Tibial artery (tissue), 4 donors: ENCODE results near the gene SYCE1L.
A peak's percentile ranks its signal among the peaks of the same experiment; 100 is the strongest.
"Not testable (repeated sequence)": the region's sequence is repeated elsewhere in the genome, so short reads cannot be mapped to it uniquely, and the experiment has no call there.

ENCODE experiments used
- DNase-seq, 2 donors: peaks; one replicate each; pipeline ENCODE4 v3.0.0-alpha.2; 2019
- H3K27ac ChIP-seq, 2 donors: fragments of 200-600 bp; sonication (generic) in 1 of 2; 1 replicate in 1 of 2; 2 replicates in 1 of 2; pipeline ENCODE4 v1.5.1; 2018 to 2019; ENCODE audit warnings: mild to moderate bottlenecking in 1 of 2
- H3K27me3 ChIP-seq, 2 donors: fragments of 200-600 bp; sonication (generic) in 1 of 2; one replicate each; pipeline versions ENCODE4 v1.5.1 to v1.6.0; 2016 to 2019
- H3K36me3 ChIP-seq, 3 donors: fragments of 200-600 bp; sonication (generic) in 2 of 3; one replicate each; pipeline ENCODE4 v1.5.1; 2016 to 2019; ENCODE audit warnings: mild to moderate bottlenecking in 2 of 3
- H3K4me1 ChIP-seq, 4 donors: fragments of 200-600 bp; sonication (generic) in 2 of 4; 1 replicate in 3 of 4; 2 replicates in 1 of 4; pipeline ENCODE4 v1.5.1; 2016 to 2019
- H3K4me3 ChIP-seq, 2 donors: fragments of 200-600 bp; sonication (generic) in 1 of 2; 1 replicate in 1 of 2; 2 replicates in 1 of 2; pipeline ENCODE4 v1.5.1; 2018 to 2019; ENCODE audit warnings: mild to moderate bottlenecking in 2 of 2
- H3K9me3 ChIP-seq, 3 donors: fragments of 200-600 bp; sonication (generic) in 1 of 3; one replicate each; pipeline ENCODE4 v1.5.1; 2016 to 2019
- intact Hi-C: fragments of 100-400 bp; cut with DNase I; formaldehyde crosslinking; loops from one replicate; pipeline ENCODE4 v1.15.0; 2023; ENCODE audit warnings: low total_unique reads
- TF ChIP-seq, protein P1 (sequence below), 2 experiments: fragments of 200-600 bp in 1 of 2; fragments of 450-650 bp in 1 of 2; IDR thresholded peaks; one replicate each; pipeline ENCODE4 v1.5.1; 2017 to 2019; ENCODE audit warnings: antibody characterized with exemption in 2 of 2, mild to moderate bottlenecking in 1 of 2, moderate library complexity in 1 of 2

The SYCE1L gene

DNA sequence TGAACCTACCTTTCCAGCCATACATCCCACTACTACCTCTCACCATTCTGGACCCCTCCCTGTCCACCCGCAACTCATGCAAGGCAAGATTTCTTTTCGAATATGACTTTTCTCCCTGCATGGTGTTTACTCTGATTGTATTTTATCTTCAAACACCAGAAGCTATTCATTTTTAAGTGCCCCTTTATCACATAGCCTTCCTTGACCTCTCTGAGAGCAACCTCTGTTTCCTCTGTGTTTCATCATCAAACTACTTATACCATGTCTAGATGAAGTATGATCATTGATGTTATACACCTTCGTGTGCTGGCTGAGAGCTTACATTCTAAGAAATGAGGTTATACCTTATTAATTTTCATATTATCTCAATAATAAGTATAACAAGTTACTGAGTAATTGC, 31.8 kb downstream of the SYCE1L start:
- TF ChIP-seq, protein P1, sequence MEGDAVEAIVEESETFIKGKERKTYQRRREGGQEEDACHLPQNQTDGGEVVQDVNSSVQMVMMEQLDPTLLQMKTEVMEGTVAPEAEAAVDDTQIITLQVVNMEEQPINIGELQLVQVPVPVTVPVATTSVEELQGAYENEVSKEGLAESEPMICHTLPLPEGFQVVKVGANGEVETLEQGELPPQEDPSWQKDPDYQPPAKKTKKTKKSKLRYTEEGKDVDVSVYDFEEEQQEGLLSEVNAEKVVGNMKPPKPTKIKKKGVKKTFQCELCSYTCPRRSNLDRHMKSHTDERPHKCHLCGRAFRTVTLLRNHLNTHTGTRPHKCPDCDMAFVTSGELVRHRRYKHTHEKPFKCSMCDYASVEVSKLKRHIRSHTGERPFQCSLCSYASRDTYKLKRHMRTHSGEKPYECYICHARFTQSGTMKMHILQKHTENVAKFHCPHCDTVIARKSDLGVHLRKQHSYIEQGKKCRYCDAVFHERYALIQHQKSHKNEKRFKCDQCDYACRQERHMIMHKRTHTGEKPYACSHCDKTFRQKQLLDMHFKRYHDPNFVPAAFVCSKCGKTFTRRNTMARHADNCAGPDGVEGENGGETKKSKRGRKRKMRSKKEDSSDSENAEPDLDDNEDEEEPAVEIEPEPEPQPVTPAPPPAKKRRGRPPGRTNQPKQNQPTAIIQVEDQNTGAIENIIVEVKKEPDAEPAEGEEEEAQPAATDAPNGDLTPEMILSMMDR (IDR thresholded peaks at IDR 0.05): no peak
- H3K27me3 ChIP-seq: peaks cover 0 to 14% of the 10 kb centered on the region in 2 donors
- intact Hi-C loops: loop anchor here (10.0 kb wide), 1 partner anchor 434 kb away; no protein-coding TSS in a partner anchor

DNA sequence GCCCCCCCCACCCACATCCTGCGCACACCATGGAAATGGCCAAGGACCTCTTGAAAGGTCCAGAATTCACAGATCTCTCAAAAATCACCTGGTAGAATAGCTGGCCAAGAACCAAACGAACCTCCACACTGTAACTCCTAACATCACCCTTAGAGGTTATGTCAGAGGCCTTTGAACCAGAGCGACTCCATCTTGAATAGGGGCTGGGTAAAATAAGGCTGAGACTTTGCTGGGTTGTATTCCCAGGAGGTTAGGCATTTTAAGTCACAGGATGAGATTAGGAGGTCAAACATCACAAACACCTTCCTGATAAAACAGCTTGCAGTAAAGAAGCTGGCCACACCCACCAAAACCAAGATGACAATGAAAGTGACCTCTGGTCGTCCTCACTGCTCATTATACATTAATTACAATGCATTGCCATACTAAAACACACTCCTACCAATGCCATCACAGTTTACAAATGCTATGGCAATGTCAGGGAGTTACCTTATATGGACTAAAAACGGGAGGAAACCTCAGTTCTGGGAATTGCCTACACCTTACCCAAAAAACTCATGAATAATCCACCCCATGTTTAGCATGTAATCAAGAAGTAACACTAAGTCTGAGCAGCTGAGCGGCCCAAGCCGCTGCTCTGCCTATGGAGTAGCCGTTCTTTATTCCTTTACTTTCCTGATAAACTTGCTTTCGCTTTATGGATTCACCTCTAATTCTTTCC, 34.8 kb downstream of the SYCE1L start:
- H3K27ac ChIP-seq: no peak overlapping the region
- intact Hi-C loops: loop anchor here (10.0 kb wide), 1 partner anchor 431 kb away; no protein-coding TSS in a partner anchor
- TF ChIP-seq, protein P1 (IDR thresholded peaks at IDR 0.05): no peak
- H3K27me3 ChIP-seq: peaks cover 0 to 14% of the 10 kb centered on the region in 2 donors
- H3K36me3 ChIP-seq: no peaks in the 10 kb centered on the region
- no peaks in the 10 kb centered on the region for H3K9me3 ChIP-seq
- H3K4me3 ChIP-seq: no peak overlapping the region
- no peak for DNase-seq
- no peaks in the 10 kb centered on the region for H3K4me1 ChIP-seq

More for the DNA sequence above, 31.8 kb downstream of the SYCE1L start:
- Histone ChIP-seq H3K9me3 (no peaks in the 10 kb centered on the region), H3K36me3 (no peaks in the 10 kb centered on the region), H3K4me1 (no peaks in the 10 kb centered on the region), H3K27ac (no peak overlapping the region), H3K4me3 (no peak overlapping the region)
- no peak for DNase-seq

DNA sequence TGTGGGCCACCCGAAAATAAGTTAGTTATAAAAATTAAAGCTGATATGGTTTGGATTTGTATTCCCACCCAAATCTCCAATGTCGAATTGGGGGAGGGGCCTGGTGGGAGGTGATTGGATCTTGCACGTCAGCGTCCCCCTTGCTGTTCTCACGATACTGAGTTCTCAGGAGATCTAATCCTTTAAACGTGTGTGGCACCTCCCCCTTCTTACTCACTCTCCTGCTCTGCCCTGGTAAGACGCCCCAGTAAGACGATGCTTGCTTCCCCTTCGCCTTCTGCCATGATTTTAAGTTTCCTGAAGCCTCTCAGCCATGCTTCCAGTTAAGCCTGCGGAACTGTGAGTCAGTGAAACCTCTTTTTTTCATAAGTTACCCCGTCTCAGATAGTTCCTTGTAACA, 35.4 kb downstream of the SYCE1L start:
- H3K36me3 ChIP-seq: no peaks in the 10 kb centered on the region
- no peak for DNase-seq
- H3K9me3 ChIP-seq: no peaks in the 10 kb centered on the region
- intact Hi-C loops: loop anchor here (5.0 to 10.0 kb wide), 2 partner anchors 353 to 430 kb away; no protein-coding TSS in a partner anchor
- peaks cover 0 to 14% of the 10 kb centered on the region in 2 donors for H3K27me3 ChIP-seq
- TF ChIP-seq, protein P1 (IDR thresholded peaks at IDR 0.05): no peak
- no peak overlapping the region for H3K27ac ChIP-seq
- no peak overlapping the region for H3K4me3 ChIP-seq
- H3K4me1 ChIP-seq: no peaks in the 10 kb centered on the region

DNA sequence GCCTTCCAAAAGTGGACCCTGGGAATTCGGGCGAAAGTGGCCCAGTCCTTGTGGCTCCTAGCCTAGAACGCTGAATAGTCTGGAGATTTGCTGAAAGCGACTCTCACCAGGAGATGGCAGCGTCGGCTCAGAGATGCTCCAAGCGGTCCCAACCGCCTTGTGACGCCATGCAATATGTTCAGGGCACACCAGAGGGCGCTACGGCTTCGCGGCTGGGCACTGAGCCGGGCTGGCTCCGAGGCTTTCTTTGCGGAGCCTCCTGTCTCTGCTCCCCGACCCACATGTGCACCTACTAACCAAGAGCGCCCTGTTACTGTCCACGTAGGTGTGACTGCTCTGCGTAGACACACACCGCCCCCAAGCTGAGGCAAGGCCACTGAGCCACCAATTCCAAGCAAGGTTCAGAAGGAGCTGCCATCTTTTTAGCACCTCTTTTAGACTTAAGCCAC, 36.9 kb downstream of the SYCE1L start:
- Histone ChIP-seq H3K4me3 (no peak overlapping the region), H3K27ac (no peak overlapping the region), H3K4me1 (no peaks in the 10 kb centered on the region), H3K27me3 (peaks cover 0 to 14% of the 10 kb centered on the region in 2 donors), H3K36me3 (no peaks in the 10 kb centered on the region), H3K9me3 (no peaks in the 10 kb centered on the region)
- intact Hi-C loops: loop anchor here (5.0 to 10.0 kb wide), 2 partner anchors 351 to 429 kb away; no protein-coding TSS in a partner anchor
- peak; percentile 76 to 85 for DNase-seq
- TF ChIP-seq, protein P1 (IDR thresholded peaks at IDR 0.05): peak; percentile 98

DNA sequence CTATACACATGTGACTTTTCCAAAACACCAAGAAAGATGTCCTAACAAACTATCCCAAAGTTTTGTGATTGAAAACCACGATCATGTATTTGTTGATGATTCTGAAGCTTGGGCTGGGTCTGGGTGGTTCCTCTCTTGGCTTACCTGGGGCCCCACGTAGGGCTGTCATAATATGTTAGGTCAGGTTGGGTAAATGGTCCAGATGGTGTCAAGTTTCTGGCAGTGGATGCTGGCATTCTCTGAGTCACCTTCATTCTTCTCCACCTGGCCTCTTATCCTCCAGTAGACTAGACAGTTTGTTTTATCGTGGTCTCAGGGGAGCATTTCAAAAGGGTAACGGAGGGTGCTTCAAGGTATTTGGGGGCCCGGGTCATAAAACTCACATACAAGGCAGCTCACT, 39.4 kb downstream of the SYCE1L start:
- H3K4me3 ChIP-seq: no peak overlapping the region
- H3K27me3 ChIP-seq: peaks cover 0 to 12% of the 10 kb centered on the region in 2 donors
- H3K4me1 ChIP-seq: no peaks in the 10 kb centered on the region
- intact Hi-C loops: loop anchor here (5.0 to 10.0 kb wide), 2 partner anchors 349 to 426 kb away; no protein-coding TSS in a partner anchor
- no peak for DNase-seq
- H3K9me3 ChIP-seq: no peaks in the 10 kb centered on the region
- TF ChIP-seq, protein P1 (IDR thresholded peaks at IDR 0.05): no peak
- no peaks in the 10 kb centered on the region for H3K36me3 ChIP-seq
- no peak overlapping the region for H3K27ac ChIP-seq

DNA sequence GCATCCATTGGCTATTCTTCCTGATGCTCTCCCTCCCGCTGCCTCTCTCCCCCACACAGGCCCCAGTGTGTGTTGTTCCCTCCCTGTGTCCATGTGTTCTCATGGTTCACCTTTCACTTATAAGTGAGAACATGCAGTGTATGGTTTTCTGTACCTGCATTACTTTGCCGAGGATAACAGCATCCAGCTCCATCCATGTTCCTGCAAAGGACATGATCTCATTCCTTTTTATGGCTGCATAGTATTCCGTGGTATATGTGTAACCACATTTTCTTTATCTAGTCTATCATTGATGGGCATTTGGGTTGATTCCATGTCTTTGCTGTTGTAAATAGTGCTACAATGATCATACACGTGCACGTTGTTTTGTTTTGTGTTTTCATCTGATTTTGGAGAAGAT, 43.3 kb downstream of the SYCE1L start:
- H3K9me3 ChIP-seq, H3K4me3 ChIP-seq, DNase-seq, H3K4me1 ChIP-seq, H3K27ac ChIP-seq, H3K27me3 ChIP-seq, intact Hi-C loops, H3K36me3 ChIP-seq: not testable (repeated sequence)
